ENCODE data around the gene TEX2.

Gene TEX2

GRCh38 chr17:64111831-64112230 is 151.2 kb downstream of the TEX2 start:
- no peak for DNase-seq (ENCODE audit: low spot score)

DNA sequence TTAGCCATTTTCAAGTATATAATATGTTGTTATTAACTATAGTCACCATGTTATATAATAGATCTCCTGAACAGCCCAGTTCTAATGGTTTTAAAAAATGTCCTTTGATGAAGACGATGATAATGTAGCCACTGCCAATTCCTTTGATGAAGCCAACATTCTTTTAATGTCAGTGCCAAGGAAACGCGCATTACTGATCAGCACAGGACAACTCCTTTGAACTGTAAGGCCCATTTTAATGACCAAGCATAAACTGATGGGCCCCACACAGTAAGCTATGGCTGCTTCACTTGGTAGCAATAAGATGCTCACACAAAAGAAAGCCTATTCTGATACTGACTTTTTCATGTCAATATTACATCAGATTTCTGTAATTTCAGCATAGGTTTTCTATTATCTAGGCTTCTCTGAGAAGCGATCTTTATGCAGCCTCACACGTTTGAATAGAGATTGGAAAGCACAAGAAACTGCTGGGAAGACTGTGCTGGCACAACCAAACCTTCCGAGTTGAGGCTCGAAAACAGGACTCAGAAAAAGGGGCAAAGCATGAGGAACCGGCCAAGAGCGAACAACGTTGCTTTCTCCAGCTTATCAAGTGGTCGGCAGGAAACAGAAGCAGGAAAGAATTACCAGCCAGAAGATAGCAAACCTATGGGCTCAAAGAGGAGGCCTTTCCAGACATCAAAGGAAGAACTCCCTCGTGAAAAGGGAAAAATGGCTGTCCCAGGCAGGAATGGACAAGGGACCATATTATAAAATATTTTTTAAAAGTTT is 152.5 kb downstream of the TEX2 start:
- DNase-seq (ENCODE audit: low spot score): no peak

GRCh38 chr17:64109400-64109799 is 153.7 kb downstream of the TEX2 start:
- DNase-seq (ENCODE audit: low spot score): no peak

- DNase-seq (ENCODE audit: low spot score): no peak
Measured at GRCh38 chr17:64107500-64108236, 155.4 kb downstream of the TEX2 start.

GRCh38 chr17:64106918-64107317 is 156.1 kb downstream of the TEX2 start:
- no peak for DNase-seq (ENCODE audit: low spot score)

GRCh38 chr17:64103391-64104364 is 159.4 kb downstream of the TEX2 start:
- DNase-seq (ENCODE audit: low spot score): peak; percentile 61

DNA sequence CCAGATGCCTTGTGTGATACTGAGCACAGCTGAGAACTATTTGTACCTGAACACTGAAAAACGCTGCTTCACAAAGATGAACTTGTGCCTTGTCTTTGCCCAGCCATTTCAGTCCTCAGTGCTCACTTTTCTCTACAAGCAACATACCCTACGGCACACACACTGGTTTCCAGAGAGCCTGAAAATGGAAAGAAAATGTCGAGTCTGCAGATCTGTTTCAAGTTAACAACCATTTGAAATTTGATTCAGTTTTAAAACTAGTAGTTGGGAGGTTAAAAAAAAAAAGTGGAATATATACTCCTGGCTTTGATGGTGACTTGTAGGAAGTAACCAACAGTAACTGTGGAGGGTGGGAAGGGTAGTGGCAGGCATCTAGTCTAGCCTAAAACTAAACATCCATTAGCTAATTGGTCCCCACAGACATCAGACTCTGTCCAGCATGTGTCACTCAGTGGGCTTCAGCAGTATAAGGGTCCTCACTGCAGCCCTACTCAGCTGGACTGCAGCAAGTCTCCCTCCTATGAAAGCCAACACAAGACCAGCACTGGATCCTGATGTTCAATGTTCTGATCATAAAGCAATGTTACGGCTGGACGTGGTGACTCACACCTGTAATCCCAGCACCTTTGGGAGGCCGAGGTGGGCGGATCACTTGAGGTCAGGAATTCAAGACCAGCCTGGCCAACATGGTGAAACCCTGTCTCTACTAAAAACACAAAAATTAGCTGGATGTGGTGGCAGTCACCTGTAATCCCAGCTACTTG is 160.3 kb downstream of the TEX2 start:
- DNase-seq (ENCODE audit: low spot score): no peak

DNA sequence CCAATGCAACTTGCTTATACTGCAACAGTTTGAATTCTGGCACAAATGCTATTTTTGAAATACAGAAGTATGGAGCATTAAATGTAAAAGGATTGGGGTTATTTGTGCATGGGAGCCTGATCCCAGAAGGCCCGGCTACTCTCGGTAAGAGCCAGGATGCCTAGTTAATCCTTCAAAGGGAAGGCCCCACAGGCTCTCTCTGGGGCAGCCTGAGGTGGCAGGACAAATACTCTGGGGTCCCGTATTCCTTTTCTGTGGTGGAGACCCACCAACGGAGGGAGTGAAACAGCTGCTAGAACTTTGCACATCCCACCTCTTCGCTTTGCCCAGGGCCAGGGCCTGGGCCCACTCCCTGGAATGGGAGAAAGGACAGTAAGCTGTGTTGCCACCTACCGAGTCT is 163.5 kb downstream of the TEX2 start:
- no peak for DNase-seq (ENCODE audit: low spot score)

All from kidney tubule cell (primary cell).